HG02943 (cell line): ENCODE data around the gene NOC2L.
"Not testable (repeated sequence)": the region's sequence is repeated elsewhere in the genome, so short reads cannot be mapped to it uniquely, and the experiment has no call there.

ENCODE experiments used
- ATAC-seq: cut with Tn5 transposase; IDR thresholded peaks from one replicate; pipeline ENCODE4 v1.9.1; 2021; ENCODE audit warnings: mild to moderate bottlenecking, low read depth, moderate library complexity; ENCODE audit not compliant: unreplicated experiment

Gene NOC2L

GRCh38 chr1:994546-994945 is 35.5 kb upstream of the NOC2L start:
- not testable (repeated sequence) for ATAC-seq

DNA sequence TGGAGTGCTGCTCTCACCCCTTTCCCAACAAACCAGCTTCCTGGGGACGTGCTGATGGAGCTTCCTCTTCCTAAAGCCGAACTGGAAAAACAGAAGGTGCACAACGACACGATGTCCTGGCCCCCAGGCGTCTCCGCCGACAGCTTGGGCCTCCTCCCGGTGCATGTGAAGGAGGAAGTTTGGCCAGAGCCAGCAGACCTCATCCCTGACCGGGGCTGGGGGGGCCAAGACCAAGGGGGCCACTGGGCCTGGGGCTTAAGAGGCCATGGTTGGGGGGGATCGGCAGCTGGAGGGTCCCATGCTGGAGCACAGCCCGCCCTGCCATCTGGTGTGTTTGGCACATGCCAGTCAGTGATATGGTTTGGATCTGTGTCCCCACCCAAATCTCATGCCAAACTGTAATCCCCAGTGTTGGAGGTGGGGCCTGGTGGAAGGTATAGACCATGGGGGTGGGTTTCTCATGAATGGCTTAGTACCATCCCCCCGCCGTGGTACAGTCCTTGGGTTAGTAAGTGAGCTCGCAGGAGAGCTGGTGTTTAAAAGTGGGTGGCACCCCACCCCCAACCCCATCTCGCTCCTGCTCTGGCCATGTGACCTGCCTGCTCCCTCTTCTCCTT is 34.4 kb upstream of the NOC2L start:
- no peak for ATAC-seq

- ATAC-seq, result no peak
These were observed 33.3 kb upstream of the NOC2L start for GRCh38 chr1:992362-992761.

- ATAC-seq, result no peak
These were observed 32.8 kb upstream of the NOC2L start for GRCh38 chr1:991895-992294.

GRCh38 chr1:991275-991674 is 32.2 kb upstream of the NOC2L start:
- not testable (repeated sequence) for ATAC-seq

DNA sequence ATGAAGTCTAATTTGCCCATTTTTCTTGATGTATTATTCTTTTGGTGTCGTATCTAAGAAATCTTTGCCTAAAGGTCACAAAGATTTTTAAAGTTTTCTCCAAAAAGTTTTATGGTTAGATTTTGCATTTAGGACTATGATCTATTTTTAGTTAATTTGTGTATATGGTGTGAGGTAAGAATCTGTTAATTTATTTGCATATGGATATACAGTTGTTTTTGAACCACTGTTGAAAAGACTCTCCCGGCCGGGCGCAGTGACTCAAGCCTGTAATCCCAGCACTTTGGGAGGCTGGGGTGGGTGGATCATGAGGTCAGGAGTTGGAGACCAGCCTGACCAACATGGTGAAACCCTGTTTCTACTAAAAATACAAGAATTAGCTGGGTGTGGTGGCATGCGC is 29.0 kb upstream of the NOC2L start:
- ATAC-seq, result not testable (repeated sequence)

GRCh38 chr1:985126-985525 is 26.1 kb upstream of the NOC2L start:
- no peak for ATAC-seq

GRCh38 chr1:984476-984814 is 25.4 kb upstream of the NOC2L start:
- no peak for ATAC-seq

GRCh38 chr1:983798-984475 is 24.9 kb upstream of the NOC2L start:
- ATAC-seq, result no peak

- ATAC-seq, result no peak
These were observed 23.8 kb upstream of the NOC2L start for GRCh38 chr1:982765-983436.

DNA sequence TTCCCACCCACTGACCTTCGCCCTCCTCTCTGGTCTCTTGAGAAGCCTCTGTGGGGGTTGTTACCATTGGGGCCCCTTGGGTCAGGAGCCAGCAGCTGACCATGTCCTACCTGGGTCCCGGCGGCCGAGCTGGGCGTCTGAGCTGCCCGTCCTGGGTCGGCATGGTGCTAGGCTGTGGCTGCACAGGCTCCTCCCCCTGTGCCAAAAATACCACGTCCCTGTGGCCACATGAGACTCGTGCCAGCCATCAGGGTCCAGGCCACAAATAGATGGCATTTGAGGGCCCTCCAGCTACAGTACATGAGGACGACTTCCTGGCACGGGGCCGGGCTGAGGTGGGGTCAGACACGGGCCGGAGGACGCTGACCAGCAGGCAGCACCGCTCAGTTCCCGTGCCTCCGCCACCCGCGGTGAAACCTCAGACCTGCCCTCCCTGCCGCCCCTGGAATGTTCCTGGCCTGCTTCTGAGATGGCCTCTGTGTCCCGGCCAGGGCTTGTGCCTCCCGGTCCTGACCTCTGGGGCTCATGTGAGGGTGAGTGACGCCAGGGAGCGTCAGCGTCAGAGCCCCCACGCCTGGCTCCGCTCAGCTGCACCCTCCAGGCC is 23.0 kb upstream of the NOC2L start, which contains the start of gene PERM1:
TSS of gene PERM1 (minus strand) at position 139 of the 604 bp plus-strand sequence. CDS start 1,064 bp downstream, outside the sequence.
- ATAC-seq, result no peak

DNA sequence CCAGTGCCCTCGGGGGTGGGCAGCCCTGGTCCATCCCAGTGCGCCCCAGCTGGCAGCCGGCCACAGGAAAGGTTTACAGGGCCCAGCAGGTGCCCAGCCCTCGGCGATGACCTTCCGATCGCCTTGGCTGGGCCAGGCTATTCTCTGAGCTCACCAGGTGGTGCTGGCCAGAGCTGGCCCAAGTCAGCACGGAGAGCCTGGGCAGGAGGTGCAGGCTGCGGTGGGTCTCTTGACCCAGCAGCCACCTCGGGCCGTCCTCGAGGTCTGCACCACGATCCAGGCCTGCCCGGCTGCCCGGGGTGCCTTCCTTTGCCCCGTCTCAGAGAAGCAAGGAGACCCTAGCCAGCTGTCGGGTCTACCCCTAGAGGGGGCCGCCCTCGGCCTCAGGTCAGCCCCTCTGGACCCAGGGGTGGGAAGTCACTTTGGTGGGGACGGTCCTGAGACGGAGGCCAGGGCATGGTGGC is 22.5 kb upstream of the NOC2L start:
- ATAC-seq, result no peak

GRCh38 chr1:980602-981395 is 21.7 kb upstream of the NOC2L start:
- no peak for ATAC-seq

GRCh38 chr1:980137-980571 is 21.1 kb upstream of the NOC2L start:
- no peak for ATAC-seq

DNA sequence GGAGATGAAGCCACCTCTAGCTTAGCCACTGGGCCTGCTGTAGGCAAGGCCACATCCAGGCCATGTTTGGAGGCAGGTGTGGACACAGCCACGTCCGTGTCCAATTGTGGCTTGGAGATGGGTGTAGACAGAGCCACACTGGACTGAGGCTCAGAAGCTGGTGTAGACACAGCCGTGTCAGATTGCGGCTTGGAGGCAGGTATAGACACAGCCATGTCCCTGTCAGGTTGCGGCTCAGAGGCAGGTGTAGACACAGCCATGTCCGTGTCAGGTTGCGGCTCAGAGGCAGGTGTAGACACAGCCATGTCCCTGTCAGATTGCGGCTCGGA is 20.7 kb upstream of the NOC2L start:
- no peak for ATAC-seq

DNA sequence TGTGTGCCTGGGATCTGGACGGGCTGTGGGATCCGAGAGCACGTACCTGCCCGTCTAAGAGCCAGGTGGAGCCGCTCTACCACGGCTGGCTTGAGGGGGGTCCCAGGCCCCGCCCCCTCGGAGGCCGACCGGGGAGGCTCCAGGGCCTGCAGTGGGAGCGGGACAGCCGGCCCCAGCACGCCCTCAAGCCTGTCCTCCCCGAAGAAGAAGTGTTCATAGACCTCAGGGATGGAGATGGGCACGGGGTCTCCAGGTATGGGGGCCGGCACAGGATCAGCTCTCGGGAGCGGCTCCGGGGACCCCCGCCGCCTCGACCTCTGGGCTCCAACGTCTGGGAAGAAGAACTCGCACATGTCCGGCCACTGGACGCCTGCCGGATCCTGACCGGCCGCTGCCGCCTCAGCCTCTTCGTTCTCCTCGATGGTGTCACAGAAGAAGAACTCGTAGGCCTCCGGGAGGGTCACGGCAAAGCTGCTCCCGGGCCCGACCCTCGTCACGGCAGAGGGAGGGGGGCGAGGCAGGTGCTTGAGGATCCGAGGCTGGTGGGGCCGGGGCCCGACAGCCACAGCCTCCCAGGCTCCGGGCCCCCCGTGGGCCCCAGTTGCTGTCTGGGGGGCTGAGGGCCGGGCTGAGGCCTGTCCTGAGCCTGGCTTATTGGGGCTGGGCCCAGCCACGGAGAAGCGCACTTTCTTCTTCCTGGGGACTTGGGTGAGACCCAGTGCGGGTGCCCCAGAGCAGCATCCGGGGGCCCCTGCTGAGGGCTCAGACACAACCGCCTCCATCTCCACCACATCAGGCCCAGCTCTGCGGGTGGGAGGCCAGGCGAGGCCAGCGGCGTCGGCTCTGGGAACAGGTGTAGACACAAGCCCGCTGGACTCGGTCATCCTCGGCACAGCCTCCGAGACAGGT is 20.0 kb upstream of the NOC2L start:
- ATAC-seq, result no peak

- ATAC-seq, result no peak
These were observed 19.2 kb upstream of the NOC2L start for GRCh38 chr1:978069-978834.

- not testable (repeated sequence) for ATAC-seq
These were observed 17.7 kb upstream of the NOC2L start for GRCh38 chr1:976791-977190.
